Muscle layer of duodenum (tissue), 2 donors: ENCODE results near the gene RASSF4.

ENCODE experiments used
- H3K27ac ChIP-seq: one replicate; pipeline ENCODE4 v1.7.0; 2013; ENCODE audit warnings: mild to moderate bottlenecking, low read length
- H3K27me3 ChIP-seq: one replicate; pipeline ENCODE4 v1.7.0; 2013; ENCODE audit warnings: low read depth, mild to moderate bottlenecking, control low read depth, low read length
- H3K36me3 ChIP-seq, 2 donors: one replicate each; pipeline ENCODE4 v1.7.0; 2013; ENCODE audit warnings: low read length in 2 of 2, control low read depth in 1 of 2, mild to moderate bottlenecking in 1 of 2; ENCODE audit not compliant: insufficient read depth in 2 of 2, control insufficient read depth in 1 of 2
- H3K4me1 ChIP-seq, 2 donors: one replicate each; pipeline ENCODE4 v1.7.0; 2013; ENCODE audit warnings: low read length in 2 of 2, mild to moderate bottlenecking in 2 of 2, control low read depth in 1 of 2, moderate library complexity in 1 of 2; ENCODE audit not compliant: insufficient read depth in 2 of 2, control insufficient read depth in 1 of 2
- H3K4me3 ChIP-seq, 2 donors: one replicate each; pipeline ENCODE4 v1.7.0; 2013; ENCODE audit warnings: low read length in 2 of 2, low read depth in 1 of 2, mild to moderate bottlenecking in 1 of 2
- H3K9me3 ChIP-seq, 2 donors: one replicate each; pipeline ENCODE4 v1.7.0; 2013; ENCODE audit warnings: low read length in 2 of 2, control low read depth in 1 of 2, mild to moderate bottlenecking in 1 of 2; ENCODE audit not compliant: control insufficient read depth in 1 of 2
- donor health status: healthy.

The RASSF4 gene

GRCh38 chr10:44974082-44974627, 14.6 kb downstream of the RASSF4 start:
- H3K27me3 ChIP-seq = no peaks in the 10 kb centered on the region
- H3K9me3 ChIP-seq = no peaks in the 10 kb centered on the region
- H3K4me1 ChIP-seq = peaks cover 31 to 34% of the 10 kb centered on the region in 2 donors
- peak overlapping the region; percentile 60 to 72 for H3K4me3 ChIP-seq
- H3K36me3 ChIP-seq = peaks cover 31 to 36% of the 10 kb centered on the region in 2 donors
- peak overlapping the region; percentile 80 for H3K27ac ChIP-seq

GRCh38 chr10:44974628-44975430, 15.2 kb downstream of the RASSF4 start:
- Histone ChIP-seq H3K27me3 (no peaks in the 10 kb centered on the region), H3K27ac (peak overlapping the region; percentile 80), H3K4me1 (peaks cover 30 to 41% of the 10 kb centered on the region in 2 donors), H3K9me3 (no peaks in the 10 kb centered on the region), H3K4me3 (peak overlapping the region; percentile 60 to 72), H3K36me3 (peaks cover 31 to 32% of the 10 kb centered on the region in 2 donors)

- peak overlapping the region; percentile 76 to 81 for H3K4me3 ChIP-seq
- no peaks in the 10 kb centered on the region for H3K27me3 ChIP-seq
- H3K36me3 ChIP-seq = peaks cover 22 to 29% of the 10 kb centered on the region in 2 donors
- H3K4me1 ChIP-seq = peaks cover 35 to 49% of the 10 kb centered on the region in 2 donors
- H3K27ac ChIP-seq = peak overlapping the region; percentile 90
- no peaks in the 10 kb centered on the region for H3K9me3 ChIP-seq
Measured at GRCh38 chr10:44975431-44976331, 16.1 kb downstream of the RASSF4 start.

- no peaks in the 10 kb centered on the region for H3K9me3 ChIP-seq
- H3K27ac ChIP-seq = peak overlapping the region; percentile 90
- H3K4me1 ChIP-seq = peaks cover 40 to 58% of the 10 kb centered on the region in 2 donors
- peak overlapping the region; percentile 76 to 81 for H3K4me3 ChIP-seq
- peaks cover 14 to 20% of the 10 kb centered on the region in 2 donors for H3K36me3 ChIP-seq
- H3K27me3 ChIP-seq = no peaks in the 10 kb centered on the region
Measured at GRCh38 chr10:44976352-44977198, 17.0 kb downstream of the RASSF4 start.

GRCh38 chr10:44977287-44978212, 17.9 kb downstream of the RASSF4 start:
- peak overlapping the region; percentile 90 for H3K27ac ChIP-seq
- H3K4me3 ChIP-seq = peak overlapping the region; percentile 76 to 81
- H3K36me3 ChIP-seq = peaks cover 6 to 11% of the 10 kb centered on the region in 2 donors
- H3K4me1 ChIP-seq = peaks cover 40 to 67% of the 10 kb centered on the region in 2 donors
- H3K27me3 ChIP-seq = no peaks in the 10 kb centered on the region
- H3K9me3 ChIP-seq = no peaks in the 10 kb centered on the region

GRCh38 chr10:44978213-44978569, 18.6 kb downstream of the RASSF4 start:
- Histone ChIP-seq H3K36me3 (peaks cover 6 to 12% of the 10 kb centered on the region in 2 donors), H3K4me3 (peak overlapping the region; percentile 76 to 81), H3K27me3 (no peaks in the 10 kb centered on the region), H3K27ac (peak overlapping the region; percentile 90), H3K4me1 (peaks cover 40 to 71% of the 10 kb centered on the region in 2 donors), H3K9me3 (no peaks in the 10 kb centered on the region)

GRCh38 chr10:44978570-44979280, 19.1 kb downstream of the RASSF4 start, which contains the start of gene DEPP1:
Gene DEPP1, minus strand, starts transcription at chr10:44978809. Its CDS starts 779 bp downstream, at chr10:44978030.
- Histone ChIP-seq H3K4me1 (peaks cover 37 to 67% of the 10 kb centered on the region in 2 donors), H3K4me3 (peak within 1 kb of the TSS; percentile 76 to 81), H3K9me3 (no peaks in the 10 kb centered on the region), H3K27me3 (no peaks in the 10 kb centered on the region), H3K27ac (peak within 1 kb of the TSS; percentile 90), H3K36me3 (peaks cover 7 to 12% of the 10 kb centered on the region in 2 donors)

GRCh38 chr10:44979281-44980191, 19.9 kb downstream of the RASSF4 start:
- H3K27ac ChIP-seq = peak overlapping the region; percentile 90
- peaks cover 32 to 59% of the 10 kb centered on the region in 2 donors for H3K4me1 ChIP-seq
- no peaks in the 10 kb centered on the region for H3K9me3 ChIP-seq
- H3K27me3 ChIP-seq = no peaks in the 10 kb centered on the region
- H3K4me3 ChIP-seq = no peak overlapping the region
- H3K36me3 ChIP-seq = peaks cover 12 to 14% of the 10 kb centered on the region in 2 donors
